ENCODE data around the gene SPON1. TPM values are rescaled to one million over a fixed set of nuclear protein-coding genes. Genes with fewer than 3 reads are reported as not detected.
"Not testable (repeated sequence)": the region's sequence is repeated elsewhere in the genome, so short reads cannot be mapped to it uniquely, and the experiment has no call there.

Gene SPON1
- total RNA-seq, 2 experiments from 2014 or later = 0.96 to 1.4 TPM

- H3K4me3 Mint-ChIP-seq = no peak overlapping the region
- no peak for TF ChIP-seq CTCF (IDR thresholded peaks at IDR 0.05)
- no peak for ATAC-seq
- no peaks in the 10 kb centered on the region for H3K36me3 Mint-ChIP-seq (ENCODE audit: low read depth)
- ChIA-PET POLR2A (no interaction called here), CTCF (no interaction called here)
- no peaks in the 10 kb centered on the region for H3K9me3 Mint-ChIP-seq
- intact Hi-C loops (cut with micrococcal nuclease) = loop anchor here (5.0 to 10.0 kb wide), 3 partner anchors 61 to 468 kb away; no protein-coding TSS in a partner anchor
- peaks cover 19% of the 10 kb centered on the region for H3K4me1 Mint-ChIP-seq (ENCODE audit: low read depth)
- no peaks in the 10 kb centered on the region for H3K27me3 Mint-ChIP-seq
- no peak overlapping the region for H3K27ac Mint-ChIP-seq
- no peak for DNase-seq
These were observed 282.9 kb downstream of the SPON1 start for GRCh38 chr11:14245444-14245843.

DNA sequence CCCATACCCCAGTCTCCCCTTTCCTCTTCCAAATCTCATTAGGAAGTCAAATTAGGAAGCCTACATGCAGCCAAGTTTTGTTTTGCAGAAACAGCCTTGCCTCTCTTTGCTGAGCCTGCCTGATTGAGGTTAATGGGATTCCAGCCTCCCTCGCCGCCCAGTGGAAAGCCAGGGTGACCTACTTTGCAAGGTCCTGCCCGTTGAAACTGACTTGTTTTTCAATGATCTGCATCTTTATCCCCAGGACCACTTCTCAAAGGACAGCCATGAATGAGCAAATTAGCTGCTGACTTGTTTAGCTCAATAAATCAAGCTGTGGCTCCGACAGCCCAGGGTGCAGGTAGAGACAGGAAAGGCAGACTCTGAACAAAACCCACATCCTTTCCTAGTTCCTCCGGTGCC, 286.1 kb downstream of the SPON1 start:
- no peak overlapping the region for H3K27ac Mint-ChIP-seq
- H3K27me3 Mint-ChIP-seq = no peaks in the 10 kb centered on the region
- H3K36me3 Mint-ChIP-seq (ENCODE audit: low read depth) = no peaks in the 10 kb centered on the region
- ChIA-PET POLR2A (interaction anchor here (0.6 kb wide), 1 partner anchor 302 kb away, joined by 3 read pairs; no protein-coding TSS in a partner anchor), CTCF (interaction anchor here (0.6 to 2.0 kb wide), 14 partner anchors 16 to 477 kb away, joined by 3 to 15 read pairs (median 4); partner anchors contain the start of gene SPON1)
- H3K4me3 Mint-ChIP-seq = no peak overlapping the region
- no peak for TF ChIP-seq CTCF (IDR thresholded peaks at IDR 0.05)
- intact Hi-C loops (cut with micrococcal nuclease) = loop anchor here (2.0 to 10.0 kb wide), 4 partner anchors 64 to 471 kb away; no protein-coding TSS in a partner anchor
- no peaks in the 10 kb centered on the region for H3K9me3 Mint-ChIP-seq
- DNase-seq (no peak), ATAC-seq (no peak)
- peaks cover 19% of the 10 kb centered on the region for H3K4me1 Mint-ChIP-seq (ENCODE audit: low read depth)

DNA sequence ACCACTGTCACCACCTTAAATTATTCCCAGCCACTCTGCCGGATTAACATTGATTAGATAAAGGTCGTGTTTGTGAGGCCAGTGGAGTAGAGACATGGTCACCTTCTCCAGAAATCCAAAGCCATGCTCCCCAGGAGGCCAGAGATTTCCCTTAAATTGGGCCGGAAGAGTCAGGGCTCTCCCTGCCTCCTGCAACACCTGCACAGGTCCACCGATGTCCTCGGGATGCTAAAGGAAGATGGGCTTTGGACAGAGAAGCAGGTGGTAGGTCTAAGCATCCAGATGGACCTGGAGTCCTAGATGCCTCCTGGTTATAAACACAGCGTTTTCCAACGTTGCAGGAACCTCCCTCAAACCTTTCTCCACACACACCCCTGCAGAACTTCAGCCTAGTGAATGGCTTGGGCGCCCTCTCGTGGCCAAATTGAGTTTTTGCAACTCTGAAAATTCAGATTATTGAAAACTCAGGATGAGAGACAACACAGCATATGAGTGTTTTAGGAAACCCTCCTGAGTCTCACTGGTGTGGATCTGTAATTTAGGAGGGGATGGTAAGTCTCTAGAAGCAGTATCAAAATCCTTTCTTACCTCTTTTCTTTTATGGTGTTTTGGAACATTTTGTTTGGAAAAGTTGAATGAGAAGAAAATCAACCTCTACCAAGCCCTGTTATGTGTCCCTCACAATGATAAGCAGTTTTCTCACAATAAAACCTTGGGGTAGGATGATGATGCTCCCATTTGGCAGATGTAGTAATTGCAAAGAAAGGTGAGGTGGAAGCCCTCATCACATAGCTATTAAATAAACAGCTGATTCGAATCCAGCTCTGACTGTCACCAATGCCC, 286.8 kb downstream of the SPON1 start:
- peak; percentile 97 for TF ChIP-seq CTCF (IDR thresholded peaks at IDR 0.05)
- POLR2A ChIA-PET = interaction anchor here (0.6 kb wide), 1 partner anchor 303 kb away, joined by 3 read pairs; no protein-coding TSS in a partner anchor
- H3K4me1 Mint-ChIP-seq (ENCODE audit: low read depth) = peaks cover 19% of the 10 kb centered on the region
- CTCF ChIA-PET = interaction anchor here (0.6 to 3.3 kb wide), 33 partner anchors 9 to 478 kb away, joined by 3 to 62 read pairs (median 4); partner anchors contain the start of gene SPON1
- H3K9me3 Mint-ChIP-seq = no peaks in the 10 kb centered on the region
- peak; percentile 68 for ATAC-seq
- intact Hi-C loops (cut with micrococcal nuclease) = loop anchor here (2.0 to 10.0 kb wide), 4 partner anchors 65 to 472 kb away; no protein-coding TSS in a partner anchor
- H3K36me3 Mint-ChIP-seq (ENCODE audit: low read depth) = no peaks in the 10 kb centered on the region
- H3K4me3 Mint-ChIP-seq = no peak overlapping the region
- DNase-seq = peak; percentile 75
- no peak overlapping the region for H3K27ac Mint-ChIP-seq
- H3K27me3 Mint-ChIP-seq = no peaks in the 10 kb centered on the region

- Mint-ChIP-seq H3K4me1 (ENCODE audit: low read depth) (peaks cover 19% of the 10 kb centered on the region), H3K36me3 (ENCODE audit: low read depth) (no peaks in the 10 kb centered on the region), H3K9me3 (no peaks in the 10 kb centered on the region), H3K27me3 (no peaks in the 10 kb centered on the region), H3K27ac (no peak overlapping the region), H3K4me3 (no peak overlapping the region)
- POLR2A ChIA-PET = no interaction called here
- TF ChIP-seq CTCF (IDR thresholded peaks at IDR 0.05) = no peak
- ATAC-seq (no peak), DNase-seq (no peak)
- CTCF ChIA-PET = interaction anchor here (1.0 to 3.3 kb wide), 5 partner anchors 201 to 479 kb away, joined by 4 to 62 read pairs (median 16); partner anchors contain the start of gene SPON1
- intact Hi-C loops (cut with micrococcal nuclease) = no loop called here
These were observed 289.2 kb downstream of the SPON1 start for GRCh38 chr11:14251754-14252153.

DNA sequence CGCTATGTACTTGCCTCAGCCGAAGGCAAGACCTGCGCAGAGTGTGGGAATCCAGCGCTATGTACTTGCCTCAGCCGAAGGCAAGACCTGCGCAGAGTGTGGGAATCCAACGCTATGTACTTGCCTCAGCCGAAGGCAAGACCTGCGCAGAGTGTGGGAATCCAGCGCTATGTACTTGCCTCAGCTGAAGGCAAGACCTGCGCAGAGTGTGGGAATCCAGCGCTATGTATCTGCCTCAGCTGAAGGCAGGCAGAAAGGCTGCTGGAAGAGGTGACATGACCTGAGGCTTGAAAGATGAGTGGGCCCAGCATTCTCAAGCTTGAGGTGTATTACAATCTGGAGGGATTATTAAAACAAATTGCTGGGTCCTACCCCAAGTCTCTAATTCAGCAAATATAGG, 290.0 kb downstream of the SPON1 start:
- ATAC-seq; POLR2A ChIA-PET; H3K27me3 Mint-ChIP-seq; intact Hi-C loops (cut with micrococcal nuclease); H3K9me3 Mint-ChIP-seq; H3K4me3 Mint-ChIP-seq; DNase-seq; H3K27ac Mint-ChIP-seq; H3K36me3 Mint-ChIP-seq (ENCODE audit: low read depth): not testable (repeated sequence)
- H3K4me1 Mint-ChIP-seq (ENCODE audit: low read depth) = peaks cover 19% of the 10 kb centered on the region
- CTCF ChIA-PET = interaction anchor here (1.0 to 3.3 kb wide), 7 partner anchors 15 to 480 kb away, joined by 3 to 62 read pairs (median 7); partner anchors contain the start of gene SPON1

All from activated CD8-positive, alpha-beta T cell treated with anti-CD3 and anti-CD28 coated beads for 36 hours (primary cell).